ENCODE data around the gene OR56A5.

DNA sequence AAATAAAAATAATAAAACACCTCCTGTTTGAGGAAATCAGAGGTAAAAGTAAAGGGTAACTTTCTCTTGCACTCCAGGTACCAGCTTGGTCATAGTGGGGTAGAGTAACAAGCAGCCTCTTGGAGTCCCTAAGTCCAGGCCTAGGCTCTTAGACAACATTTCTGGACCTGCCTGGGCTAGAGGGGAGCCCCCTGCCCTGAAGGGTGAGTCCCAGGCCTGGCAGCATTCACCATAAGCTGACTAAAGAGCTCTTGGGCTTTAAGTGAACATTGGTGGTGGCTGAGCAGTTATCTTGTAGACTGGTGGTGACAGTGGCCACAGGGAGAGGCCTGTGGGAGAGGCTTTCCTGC lies 44.9 kb downstream of the OR56A5 start:
- TF ChIP-seq POLR2A (IDR thresholded peaks at IDR 0.05) (no peak), POLR2AphosphoS5 (IDR thresholded peaks at IDR 0.05) (no peak)
- TF ChIP-seq, protein P1, sequence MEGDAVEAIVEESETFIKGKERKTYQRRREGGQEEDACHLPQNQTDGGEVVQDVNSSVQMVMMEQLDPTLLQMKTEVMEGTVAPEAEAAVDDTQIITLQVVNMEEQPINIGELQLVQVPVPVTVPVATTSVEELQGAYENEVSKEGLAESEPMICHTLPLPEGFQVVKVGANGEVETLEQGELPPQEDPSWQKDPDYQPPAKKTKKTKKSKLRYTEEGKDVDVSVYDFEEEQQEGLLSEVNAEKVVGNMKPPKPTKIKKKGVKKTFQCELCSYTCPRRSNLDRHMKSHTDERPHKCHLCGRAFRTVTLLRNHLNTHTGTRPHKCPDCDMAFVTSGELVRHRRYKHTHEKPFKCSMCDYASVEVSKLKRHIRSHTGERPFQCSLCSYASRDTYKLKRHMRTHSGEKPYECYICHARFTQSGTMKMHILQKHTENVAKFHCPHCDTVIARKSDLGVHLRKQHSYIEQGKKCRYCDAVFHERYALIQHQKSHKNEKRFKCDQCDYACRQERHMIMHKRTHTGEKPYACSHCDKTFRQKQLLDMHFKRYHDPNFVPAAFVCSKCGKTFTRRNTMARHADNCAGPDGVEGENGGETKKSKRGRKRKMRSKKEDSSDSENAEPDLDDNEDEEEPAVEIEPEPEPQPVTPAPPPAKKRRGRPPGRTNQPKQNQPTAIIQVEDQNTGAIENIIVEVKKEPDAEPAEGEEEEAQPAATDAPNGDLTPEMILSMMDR (IDR thresholded peaks at IDR 0.05): no peak
